BLaER1 (cell line): Measurements from ENCODE around the gene PLS3.
"Not testable (repeated sequence)": the region's sequence is repeated elsewhere in the genome, so short reads cannot be mapped to it uniquely, and the experiment has no call there.

Source experiments
- H3K27ac ChIP-seq: shearing (Covaris generic); formaldehyde crosslinking; 2 replicates; pipeline ENCODE4 v1.8.1; 2022
- H3K27me3 ChIP-seq: shearing (Covaris generic); formaldehyde crosslinking; 2 replicates; pipeline ENCODE4 v1.8.1; 2022
- H3K36me3 ChIP-seq: shearing (Covaris generic); formaldehyde crosslinking; 2 replicates; pipeline ENCODE4 v1.8.1; 2022
- H3K4me1 ChIP-seq: shearing (Covaris generic); formaldehyde crosslinking; 2 replicates; pipeline ENCODE4 v1.8.1; 2022
- H3K4me2 ChIP-seq: shearing (Covaris generic); formaldehyde crosslinking; 2 replicates; pipeline ENCODE4 v1.8.1; 2022
- H3K4me3 ChIP-seq: shearing (Covaris generic); formaldehyde crosslinking; 2 replicates; pipeline ENCODE4 v1.8.1; 2022
- H3K9ac ChIP-seq: shearing (Covaris generic); formaldehyde crosslinking; 2 replicates; pipeline ENCODE4 v1.8.1; 2022
- H3K9me3 ChIP-seq: shearing (Covaris generic); formaldehyde crosslinking; 2 replicates; pipeline ENCODE4 v1.8.1; 2022
- H4K20me1 ChIP-seq: shearing (Covaris generic); formaldehyde crosslinking; 2 replicates; pipeline ENCODE4 v1.8.1; 2022
- Cebpa-rat ChIP-seq: shearing (Covaris generic); IDR thresholded peaks from 2 replicates; pipeline ENCODE4 v1.8.1; 2022

The PLS3 gene

GRCh38 chrX:115535844-115536243 lies 25.1 kb upstream of the PLS3 start:
- Histone ChIP-seq H4K20me1 (no peaks in the 10 kb centered on the region), H3K4me1 (peaks cover 29% of the 10 kb centered on the region), H3K27me3 (peaks cover 83% of the 10 kb centered on the region), H3K36me3 (no peaks in the 10 kb centered on the region), H3K27ac (no peak overlapping the region), H3K9ac (no peak overlapping the region), H3K4me3 (no peak overlapping the region), H3K4me2 (no peak overlapping the region), H3K9me3 (peaks cover 38% of the 10 kb centered on the region)
- TF ChIP-seq Cebpa-rat, result no peak

GRCh38 chrX:115539841-115540240 lies 21.1 kb upstream of the PLS3 start:
- Histone ChIP-seq H3K9ac (no peak overlapping the region), H3K4me2 (no peak overlapping the region), H3K27me3 (peaks cover 87% of the 10 kb centered on the region), H3K9me3 (peaks cover 45% of the 10 kb centered on the region), H4K20me1 (no peaks in the 10 kb centered on the region), H3K27ac (no peak overlapping the region), H3K4me1 (no peaks in the 10 kb centered on the region), H3K4me3 (no peak overlapping the region), H3K36me3 (no peaks in the 10 kb centered on the region)
- no peak for TF ChIP-seq Cebpa-rat

- not testable (repeated sequence) for H3K4me3 ChIP-seq, H3K36me3 ChIP-seq, H3K4me1 ChIP-seq, H3K27ac ChIP-seq, H4K20me1 ChIP-seq, H3K4me2 ChIP-seq, H3K9ac ChIP-seq
- Histone ChIP-seq H3K9me3 (peaks cover 49% of the 10 kb centered on the region), H3K27me3 (peaks cover 89% of the 10 kb centered on the region)
These were observed 19.9 kb upstream of the PLS3 start for GRCh38 chrX:115541045-115541444.

GRCh38 chrX:115547448-115547847 lies 13.5 kb upstream of the PLS3 start:
- peaks cover 7% of the 10 kb centered on the region; the same call in 1 of the 2 replicates for H3K9me3 ChIP-seq
- 0 out of 2 replicates have a peak, but pooled peaks cover 3% of the 10 kb centered on the region for H3K4me1 ChIP-seq
- H3K27ac ChIP-seq, result no peak overlapping the region
- H3K4me2 ChIP-seq, result no peak overlapping the region
- H4K20me1 ChIP-seq, result no peaks in the 10 kb centered on the region
- no peaks in the 10 kb centered on the region for H3K36me3 ChIP-seq
- no peak overlapping the region for H3K9ac ChIP-seq
- TF ChIP-seq Cebpa-rat, result no peak
- H3K4me3 ChIP-seq, result no peak overlapping the region
- H3K27me3 ChIP-seq, result peaks cover 86% of the 10 kb centered on the region

GRCh38 chrX:115549008-115549407 lies 12.0 kb upstream of the PLS3 start:
- Histone ChIP-seq H3K4me2 (no peak overlapping the region), H3K9ac (no peak overlapping the region), H3K27me3 (peaks cover 92% of the 10 kb centered on the region), H3K4me3 (no peak overlapping the region), H3K36me3 (no peaks in the 10 kb centered on the region), H3K27ac (no peak overlapping the region), H3K9me3 (peaks cover 7% of the 10 kb centered on the region; the same call in 1 of the 2 replicates), H3K4me1 (0 out of 2 replicates have a peak, but pooled peaks cover 3% of the 10 kb centered on the region), H4K20me1 (no peaks in the 10 kb centered on the region)
- TF ChIP-seq Cebpa-rat, result no peak

GRCh38 chrX:115553171-115553570 lies 7.8 kb upstream of the PLS3 start:
- H3K9me3 ChIP-seq, result no peaks in the 10 kb centered on the region
- H3K4me2 ChIP-seq, result no peak overlapping the region
- H3K27me3 ChIP-seq, result peaks cover 91% of the 10 kb centered on the region
- no peaks in the 10 kb centered on the region for H3K4me1 ChIP-seq
- TF ChIP-seq Cebpa-rat, result no peak
- H3K9ac ChIP-seq, result no peak overlapping the region
- H4K20me1 ChIP-seq, result no peaks in the 10 kb centered on the region
- H3K4me3 ChIP-seq, result no peak overlapping the region
- no peak overlapping the region for H3K27ac ChIP-seq
- no peaks in the 10 kb centered on the region for H3K36me3 ChIP-seq

- Histone ChIP-seq H3K27ac (no peak overlapping the region), H3K27me3 (peaks cover 92% of the 10 kb centered on the region)
These were observed 1.3 kb upstream of the PLS3 start for GRCh38 chrX:115559672-115560071.

GRCh38 chrX:115560211-115560977 lies 580 bp upstream of the PLS3 start:
- Histone ChIP-seq H3K4me2 (peak overlapping the region; percentile 72), H3K9ac (peak overlapping the region; percentile 90), H3K27me3 (peaks cover 94% of the 10 kb centered on the region), H4K20me1 (peaks cover 37% of the 10 kb centered on the region; the same call in 1 of the 2 replicates), H3K4me3 (peak overlapping the region; percentile 77), H3K4me1 (peaks cover 10% of the 10 kb centered on the region), H3K36me3 (no peaks in the 10 kb centered on the region), H3K9me3 (no peaks in the 10 kb centered on the region), H3K27ac (peak overlapping the region; percentile 90)
- no peak for TF ChIP-seq Cebpa-rat

More at GRCh38 chrX:115559672-115560071, 1.3 kb upstream of the PLS3 start:
- H3K4me1 ChIP-seq, result peaks cover 10% of the 10 kb centered on the region
- H3K4me2 ChIP-seq, result peak overlapping the region; percentile 72
- no peak overlapping the region for H3K9ac ChIP-seq
- peaks cover 30% of the 10 kb centered on the region; the same call in 1 of the 2 replicates for H4K20me1 ChIP-seq
- no peak overlapping the region for H3K4me3 ChIP-seq
- no peak for TF ChIP-seq Cebpa-rat
- H3K36me3 ChIP-seq, result no peaks in the 10 kb centered on the region
- no peaks in the 10 kb centered on the region for H3K9me3 ChIP-seq

GRCh38 chrX:115561605-115562479 lies 868 bp downstream of the PLS3 start:
- no peaks in the 10 kb centered on the region for H3K9me3 ChIP-seq
- H3K27ac ChIP-seq, result peak overlapping the region; percentile 90
- no peak for TF ChIP-seq Cebpa-rat
- peak overlapping the region; percentile 90 for H3K9ac ChIP-seq
- H3K4me1 ChIP-seq, result peaks cover 11% of the 10 kb centered on the region
- H3K4me3 ChIP-seq, result peak overlapping the region; percentile 77
- no peaks in the 10 kb centered on the region; the same call in 1 of the 2 replicates for H3K36me3 ChIP-seq
- peaks cover 47% of the 10 kb centered on the region; the same call in 1 of the 2 replicates for H4K20me1 ChIP-seq
- H3K27me3 ChIP-seq, result peaks cover 93% of the 10 kb centered on the region
- peak overlapping the region; percentile 64 for H3K4me2 ChIP-seq

GRCh38 chrX:115562480-115562847 lies 1.5 kb downstream of the PLS3 start:
- TF ChIP-seq Cebpa-rat, result no peak
- Histone ChIP-seq H3K4me1 (peaks cover 17% of the 10 kb centered on the region), H3K9ac (peak overlapping the region; percentile 90), H3K27me3 (peaks cover 97% of the 10 kb centered on the region), H3K4me3 (peak overlapping the region; percentile 77), H3K27ac (peak overlapping the region; percentile 90), H3K36me3 (no peaks in the 10 kb centered on the region; the same call in 1 of the 2 replicates), H3K9me3 (no peaks in the 10 kb centered on the region), H3K4me2 (peak overlapping the region; percentile 64), H4K20me1 (peaks cover 53% of the 10 kb centered on the region; the same call in 1 of the 2 replicates)
